ENCODE results near the gene TRIO. TPM values are rescaled to one million over a fixed set of nuclear protein-coding genes. Genes with fewer than 3 reads are reported as not detected.

TRIO gene
- total RNA-seq, 1 experiment from 2014 or later = 211 TPM

DNA sequence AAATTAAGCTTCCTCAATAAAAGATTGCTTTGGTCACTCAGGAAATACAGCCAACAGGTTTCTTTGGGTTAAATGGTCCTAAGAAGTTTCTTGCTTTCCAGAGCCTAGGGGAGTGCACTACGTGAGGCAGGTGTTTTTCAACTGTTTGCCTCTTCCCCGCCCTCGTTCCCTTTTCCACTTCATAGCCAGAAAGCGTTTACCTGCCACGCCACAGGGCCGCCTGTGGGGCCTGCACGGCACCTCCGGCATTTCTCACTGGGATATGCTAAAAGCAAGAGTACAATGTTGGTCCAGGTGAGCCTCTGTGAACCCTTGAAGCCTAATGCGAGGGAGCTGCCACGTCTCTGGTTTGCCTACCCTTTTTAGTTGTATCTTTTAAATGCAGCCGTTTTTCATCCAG is 270.9 kb downstream of the TRIO start:
- ChIA-PET POLR2A (ENCODE audit: unreplicated experiment) (no interaction called here), CTCF (no interaction called here)
- no peaks in the 10 kb centered on the region for H3K9me3 ChIP-seq (ENCODE audit: low read length)
- no peaks in the 10 kb centered on the region for H3F3A ChIP-seq (ENCODE audit: low read length, unreplicated experiment)
- no peak overlapping the region for H3K9ac ChIP-seq (ENCODE audit: low read length)
- no peak overlapping the region for H2AFZ ChIP-seq (ENCODE audit: low read length)
- no peaks in the 10 kb centered on the region for H4K20me1 ChIP-seq (ENCODE audit: low read length)
- H3K4me3 ChIP-seq (ENCODE audit: low read length) = no peak overlapping the region
- no TSS peak for BruUV-seq (replicated peaks)
- H3K9me2 ChIP-seq (replicated peaks; ENCODE audit: low read length) = no peaks in the 10 kb centered on the region
- no peaks in the 10 kb centered on the region for H3K4me1 ChIP-seq (ENCODE audit: insufficient read depth, low read length)
- no peaks in the 10 kb centered on the region for H3K27me3 ChIP-seq (ENCODE audit: low read length)
- no peak overlapping the region for H3K27ac ChIP-seq (ENCODE audit: low read length)
- TF ChIP-seq, protein P1, sequence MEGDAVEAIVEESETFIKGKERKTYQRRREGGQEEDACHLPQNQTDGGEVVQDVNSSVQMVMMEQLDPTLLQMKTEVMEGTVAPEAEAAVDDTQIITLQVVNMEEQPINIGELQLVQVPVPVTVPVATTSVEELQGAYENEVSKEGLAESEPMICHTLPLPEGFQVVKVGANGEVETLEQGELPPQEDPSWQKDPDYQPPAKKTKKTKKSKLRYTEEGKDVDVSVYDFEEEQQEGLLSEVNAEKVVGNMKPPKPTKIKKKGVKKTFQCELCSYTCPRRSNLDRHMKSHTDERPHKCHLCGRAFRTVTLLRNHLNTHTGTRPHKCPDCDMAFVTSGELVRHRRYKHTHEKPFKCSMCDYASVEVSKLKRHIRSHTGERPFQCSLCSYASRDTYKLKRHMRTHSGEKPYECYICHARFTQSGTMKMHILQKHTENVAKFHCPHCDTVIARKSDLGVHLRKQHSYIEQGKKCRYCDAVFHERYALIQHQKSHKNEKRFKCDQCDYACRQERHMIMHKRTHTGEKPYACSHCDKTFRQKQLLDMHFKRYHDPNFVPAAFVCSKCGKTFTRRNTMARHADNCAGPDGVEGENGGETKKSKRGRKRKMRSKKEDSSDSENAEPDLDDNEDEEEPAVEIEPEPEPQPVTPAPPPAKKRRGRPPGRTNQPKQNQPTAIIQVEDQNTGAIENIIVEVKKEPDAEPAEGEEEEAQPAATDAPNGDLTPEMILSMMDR (conservative IDR thresholded peaks at IDR 0.05; ENCODE audit: low read depth, low read length) = no peak
- TF ChIP-seq EZH2phosphoT487 (IDR thresholded peaks at IDR 0.05; ENCODE audit: borderline replicate concordance, low read length) (no peak), EZH2 (IDR thresholded peaks at IDR 0.05; ENCODE audit: low read length, unreplicated experiment) (no peak)
- peaks cover 49% of the 10 kb centered on the region for H3K79me2 ChIP-seq (ENCODE audit: low read length)
- ATAC-seq (no peak), DNase-seq (no peak)
- intact Hi-C loops (cut with micrococcal nuclease) = no loop called here
- no peak overlapping the region for H3K4me2 ChIP-seq (ENCODE audit: low read length)
- peaks cover 91% of the 10 kb centered on the region for H3K36me3 ChIP-seq (ENCODE audit: low read depth, low read length)

DNA sequence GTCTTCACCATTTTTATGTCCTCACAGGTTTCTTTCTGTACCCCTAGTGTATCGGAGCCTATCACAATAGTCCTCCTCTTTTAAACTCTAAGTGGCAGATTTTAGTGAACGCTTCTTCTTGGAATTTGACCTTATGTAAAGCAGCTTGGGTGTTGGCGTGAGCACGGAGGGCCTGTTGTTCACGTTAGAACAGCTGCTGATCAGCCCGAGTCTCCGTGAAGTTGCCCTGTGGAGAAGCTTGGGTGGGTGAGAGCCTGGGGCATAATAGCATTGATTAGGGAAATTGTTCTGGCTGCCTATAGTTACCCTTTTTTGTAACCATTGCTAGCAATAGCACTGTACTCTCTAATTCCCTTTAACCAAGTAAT is 271.5 kb downstream of the TRIO start:
- no peak for DNase-seq
- Histone ChIP-seq H3K79me2 (ENCODE audit: low read length) (peaks cover 49% of the 10 kb centered on the region), H3K4me3 (ENCODE audit: low read length) (no peak overlapping the region), H3K4me2 (ENCODE audit: low read length) (no peak overlapping the region), H3K27me3 (ENCODE audit: low read length) (no peaks in the 10 kb centered on the region), H4K20me1 (ENCODE audit: low read length) (no peaks in the 10 kb centered on the region), H3K9me3 (ENCODE audit: low read length) (no peaks in the 10 kb centered on the region), H3K9ac (ENCODE audit: low read length) (no peak overlapping the region), H2AFZ (ENCODE audit: low read length) (no peak overlapping the region), H3K4me1 (ENCODE audit: insufficient read depth, low read length) (no peaks in the 10 kb centered on the region), H3F3A (ENCODE audit: low read length, unreplicated experiment) (no peaks in the 10 kb centered on the region), H3K36me3 (ENCODE audit: low read depth, low read length) (peaks cover 93% of the 10 kb centered on the region), H3K27ac (ENCODE audit: low read length) (no peak overlapping the region), H3K9me2 (replicated peaks; ENCODE audit: low read length) (no peaks in the 10 kb centered on the region)
- TF ChIP-seq EZH2phosphoT487 (IDR thresholded peaks at IDR 0.05; ENCODE audit: borderline replicate concordance, low read length) = no peak
- TF ChIP-seq, protein P1 (conservative IDR thresholded peaks at IDR 0.05; ENCODE audit: low read depth, low read length) = no peak
- TF ChIP-seq EZH2 (IDR thresholded peaks at IDR 0.05; ENCODE audit: low read length, unreplicated experiment) = no peak
- ChIA-PET CTCF (no interaction called here), POLR2A (ENCODE audit: unreplicated experiment) (no interaction called here)
- intact Hi-C loops (cut with micrococcal nuclease) = no loop called here
- no peak for ATAC-seq
- BruUV-seq (replicated peaks) = no TSS peak

GRCh38 chr5:14415024-14415697 is 272.0 kb downstream of the TRIO start:
- intact Hi-C loops (cut with micrococcal nuclease) = no loop called here
- Histone ChIP-seq H2AFZ (ENCODE audit: low read length) (no peak overlapping the region), H3K27me3 (ENCODE audit: low read length) (no peaks in the 10 kb centered on the region), H3K79me2 (ENCODE audit: low read length) (peaks cover 45% of the 10 kb centered on the region), H3K9ac (ENCODE audit: low read length) (no peak overlapping the region), H3F3A (ENCODE audit: low read length, unreplicated experiment) (no peaks in the 10 kb centered on the region), H3K27ac (ENCODE audit: low read length) (no peak overlapping the region), H3K4me2 (ENCODE audit: low read length) (no peak overlapping the region), H3K36me3 (ENCODE audit: low read depth, low read length) (peaks cover 93% of the 10 kb centered on the region), H3K9me2 (replicated peaks; ENCODE audit: low read length) (no peaks in the 10 kb centered on the region), H3K4me3 (ENCODE audit: low read length) (no peak overlapping the region), H3K4me1 (ENCODE audit: insufficient read depth, low read length) (no peaks in the 10 kb centered on the region), H4K20me1 (ENCODE audit: low read length) (no peaks in the 10 kb centered on the region), H3K9me3 (ENCODE audit: low read length) (no peaks in the 10 kb centered on the region)
- TF ChIP-seq, protein P1 (conservative IDR thresholded peaks at IDR 0.05; ENCODE audit: low read depth, low read length) = no peak
- TF ChIP-seq EZH2 (IDR thresholded peaks at IDR 0.05; ENCODE audit: low read length, unreplicated experiment) = no peak
- no peak for TF ChIP-seq EZH2phosphoT487 (IDR thresholded peaks at IDR 0.05; ENCODE audit: borderline replicate concordance, low read length)
- POLR2A ChIA-PET (ENCODE audit: unreplicated experiment) = no interaction called here
- ATAC-seq (no peak), DNase-seq (no peak)
- no TSS peak for BruUV-seq (replicated peaks)
- CTCF ChIA-PET = no interaction called here
